HEK293 (cell line): ENCODE results near the gene SLC2A5.

Experiments
- CTCF ChIA-PET: fragments of 350-600 bp; formaldehyde crosslinking; extraction: SDS; loops from one replicate; lab custom pipeline; 2021; ENCODE audit warnings: antibody characterized with exemption; lab: Yijun Ruan, JAX
- POLR2A ChIA-PET: fragments of 300-600 bp; formaldehyde crosslinking; extraction: SDS; loops from one replicate; lab custom pipeline; 2020; ENCODE audit warnings: antibody characterized with exemption, inconsistent platforms; lab: Yijun Ruan, JAX
- H3K27ac ChIP-seq: fragments of 200-500 bp; sonication (Bioruptor generic); 2 replicates; pipeline ENCODE4 v1.5.1; 2014; ENCODE audit warnings: low read depth, low read length, control low read depth, inconsistent platforms; ENCODE audit errors: extremely low read depth
- H3K36me3 ChIP-seq, 2 experiments: fragments of 200-500 bp in 1 of 2; sonication (Bioruptor generic) in 1 of 2; 1 replicate in 1 of 2; 2 replicates in 1 of 2; pipeline ENCODE4 v1.5.1; 2014 to 2017; ENCODE audit warnings: inconsistent platforms in 2 of 2, low read length in 2 of 2; ENCODE audit not compliant: control insufficient read depth in 2 of 2, insufficient read depth in 1 of 2
- H3K4me1 ChIP-seq: fragments of 200-500 bp; sonication (Bioruptor generic); 2 replicates; pipeline ENCODE4 v1.5.1; 2014; ENCODE audit warnings: mild to moderate bottlenecking, low read length, inconsistent platforms; ENCODE audit not compliant: control insufficient read depth, insufficient read depth
- H3K4me3 ChIP-seq: 2 replicates; pipeline ENCODE4 v1.5.1; 2011; ENCODE audit warnings: low read depth, mild to moderate bottlenecking, control low read depth, low read length, moderate library complexity
- H3K9me3 ChIP-seq: fragments of 200-500 bp; sonication (Bioruptor generic); 2 replicates; pipeline ENCODE4 v1.5.1; 2014; ENCODE audit warnings: low read depth, low read length, inconsistent platforms; ENCODE audit not compliant: control insufficient read depth, insufficient read depth
- BCL11A ChIP-seq: fragments of 450-650 bp; formaldehyde crosslinking; IDR thresholded peaks from 2 replicates; pipeline ENCODE4 v1.5.1; 2016; ENCODE audit warnings: low read depth, missing biosample characterization, missing genetic modification characterization
- BCL6B ChIP-seq: fragments of 450-650 bp; formaldehyde crosslinking; IDR thresholded peaks from 2 replicates; pipeline ENCODE4 v1.5.1; 2017; ENCODE audit warnings: missing biosample characterization, missing genetic modification characterization
- CTCF ChIP-seq: fragments of 450-650 bp; formaldehyde crosslinking; IDR thresholded peaks from 2 replicates; pipeline ENCODE4 v1.5.1; 2016; ENCODE audit warnings: missing biosample characterization, missing genetic modification characterization
- ELK4 ChIP-seq: IDR thresholded peaks from 2 replicates; pipeline ENCODE4 v1.6.1; 2011; ENCODE audit warnings: mild to moderate bottlenecking, low read depth, low read length, borderline replicate concordance
- HOXD13 ChIP-seq: sonication (generic); formaldehyde crosslinking; IDR thresholded peaks from 2 replicates; pipeline ENCODE4 v1.8.0; 2022; ENCODE audit warnings: missing genetic modification reagents, borderline replicate concordance
- IKZF3 ChIP-seq: fragments of 450-650 bp; IDR thresholded peaks from 2 replicates; pipeline ENCODE4 v1.5.0; 2018; ENCODE audit warnings: missing biosample characterization, mild to moderate bottlenecking, missing genetic modification characterization, moderate library complexity
- MEIS1 ChIP-seq: sonication (generic); formaldehyde crosslinking; IDR thresholded peaks from 2 replicates; pipeline ENCODE4 v1.8.1; 2022; ENCODE audit warnings: missing genetic modification reagents, mild to moderate bottlenecking, borderline replicate concordance
- PRDM6 ChIP-seq: fragments of 450-650 bp; formaldehyde crosslinking; IDR thresholded peaks from 2 replicates; pipeline ENCODE4 v1.5.1; 2017; ENCODE audit warnings: missing biosample characterization, missing genetic modification characterization
- SCRT2 ChIP-seq: fragments of 450-650 bp; formaldehyde crosslinking; IDR thresholded peaks from 2 replicates; pipeline ENCODE4 v1.5.1; 2016; ENCODE audit warnings: missing biosample characterization, missing genetic modification characterization
- SP2 ChIP-seq: fragments of 450-650 bp; formaldehyde crosslinking; IDR thresholded peaks from 2 replicates; pipeline ENCODE4 v1.5.1; 2016; ENCODE audit warnings: missing biosample characterization, missing genetic modification characterization
- SP3 ChIP-seq: fragments of 450-650 bp; formaldehyde crosslinking; IDR thresholded peaks from 2 replicates; pipeline ENCODE4 v1.5.1; 2016; ENCODE audit warnings: missing biosample characterization, missing genetic modification characterization
- WT1 ChIP-seq: fragments of 450-650 bp; formaldehyde crosslinking; IDR thresholded peaks from 2 replicates; pipeline ENCODE4 v1.5.1; 2016; ENCODE audit warnings: missing biosample characterization, missing genetic modification characterization
- ZBTB1 ChIP-seq: fragments of 450-650 bp; formaldehyde crosslinking; IDR thresholded peaks from 2 replicates; pipeline ENCODE4 v1.5.1; 2016; ENCODE audit warnings: missing biosample characterization, missing genetic modification characterization
- ZFP37 ChIP-seq: fragments of 450-650 bp; formaldehyde crosslinking; IDR thresholded peaks from 2 replicates; pipeline ENCODE4 v1.5.1; 2016; ENCODE audit warnings: missing biosample characterization, missing genetic modification characterization
- ZNF112 ChIP-seq: fragments of 450-650 bp; formaldehyde crosslinking; IDR thresholded peaks from 2 replicates; pipeline ENCODE4 v1.5.0; 2017; ENCODE audit warnings: missing biosample characterization, missing genetic modification characterization
- ZNF114 ChIP-seq: fragments of 450-650 bp; formaldehyde crosslinking; IDR thresholded peaks from 2 replicates; pipeline ENCODE4 v1.5.0; 2017; ENCODE audit warnings: missing biosample characterization, missing genetic modification characterization
- ZNF121 ChIP-seq: fragments of 450-650 bp; formaldehyde crosslinking; IDR thresholded peaks from 2 replicates; pipeline ENCODE4 v1.5.1; 2016; ENCODE audit warnings: missing biosample characterization, missing genetic modification characterization
- ZNF16 ChIP-seq: fragments of 450-650 bp; formaldehyde crosslinking; IDR thresholded peaks from 2 replicates; pipeline ENCODE4 v1.5.1; 2016; ENCODE audit warnings: low read depth, missing biosample characterization, missing genetic modification characterization
- ZNF239 ChIP-seq: fragments of 450-650 bp; formaldehyde crosslinking; IDR thresholded peaks from 2 replicates; pipeline ENCODE4 v1.5.1; 2016; ENCODE audit warnings: missing biosample characterization, missing genetic modification characterization
- ZNF266 ChIP-seq: fragments of 450-650 bp; formaldehyde crosslinking; IDR thresholded peaks from 2 replicates; pipeline ENCODE4 v1.5.1; 2016; ENCODE audit warnings: missing biosample characterization, missing genetic modification characterization, low read depth
- ZNF335 ChIP-seq: fragments of 450-650 bp; formaldehyde crosslinking; conservative IDR thresholded peaks from 2 replicates; pipeline ENCODE4 v1.5.1; 2016; ENCODE audit warnings: missing biosample characterization, missing genetic modification characterization
- ZNF561 ChIP-seq: fragments of 450-650 bp; IDR thresholded peaks from 2 replicates; pipeline ENCODE4 v1.5.1; 2018; ENCODE audit warnings: missing biosample characterization, missing genetic modification characterization, borderline replicate concordance
- ZNF610 ChIP-seq: fragments of 450-650 bp; formaldehyde crosslinking; IDR thresholded peaks from 2 replicates; pipeline ENCODE4 v1.5.1; 2016; ENCODE audit warnings: missing biosample characterization, missing genetic modification characterization, borderline replicate concordance
- ZNF624 ChIP-seq: fragments of 450-650 bp; formaldehyde crosslinking; IDR thresholded peaks from 2 replicates; pipeline ENCODE4 v1.5.1; 2017; ENCODE audit warnings: missing biosample characterization, missing genetic modification characterization
- ZNF837 ChIP-seq: fragments of 450-650 bp; formaldehyde crosslinking; IDR thresholded peaks from 2 replicates; pipeline ENCODE4 v1.5.1; 2016; ENCODE audit warnings: missing biosample characterization, missing genetic modification characterization

The SLC2A5 gene

GRCh38 chr1:9039761-9040658 is 29.4 kb downstream of the SLC2A5 start:
- ChIA-PET POLR2A (no interaction called here), CTCF (interaction anchor here (0.7 kb wide), 1 partner anchor 102 kb away, joined by 4 read pairs; no protein-coding TSS in a partner anchor)
- Histone ChIP-seq H3K4me1 (no peaks in the 10 kb centered on the region), H3K4me3 (no peak overlapping the region), H3K9me3 (no peaks in the 10 kb centered on the region), H3K36me3 (no peaks in the 10 kb centered on the region), H3K27ac (no peak overlapping the region)
- TF ChIP-seq ZFP37 = no peak
- no peak for TF ChIP-seq ZNF112 (tag by site-specific recombination)
- TF ChIP-seq SP2 (tag by site-specific recombination) = no peak
- no peak for TF ChIP-seq SP3 (tag by site-specific recombination)
- no peak for TF ChIP-seq ZNF561 (tag by site-specific recombination)
- no peak for TF ChIP-seq IKZF3 (tag by site-specific recombination)
- no peak for TF ChIP-seq WT1
- TF ChIP-seq ZNF610 = no peak
- no peak for TF ChIP-seq HOXD13 (CRISPR knock-in tag)
- no peak for TF ChIP-seq ZNF16 (tag by site-specific recombination)
- no peak for TF ChIP-seq ZNF837 (tag by site-specific recombination)
- no peak for TF ChIP-seq SCRT2 (tag by site-specific recombination)
- TF ChIP-seq ZNF121 (tag by site-specific recombination) = no peak
- no peak for TF ChIP-seq CTCF (tag by site-specific recombination)
- no peak for TF ChIP-seq ZBTB1
- TF ChIP-seq BCL11A (tag by site-specific recombination) = no peak

- Histone ChIP-seq H3K4me1 (no peaks in the 10 kb centered on the region), H3K36me3 (no peaks in the 10 kb centered on the region), H3K27ac (no peak overlapping the region), H3K4me3 (no peak overlapping the region), H3K9me3 (no peaks in the 10 kb centered on the region)
- no peak for TF ChIP-seq MEIS1 (CRISPR knock-in tag)
- no peak for TF ChIP-seq BCL6B
- no peak for TF ChIP-seq PRDM6 (tag by site-specific recombination)
- no peak for TF ChIP-seq ZNF114 (tag by site-specific recombination)
- no peak for TF ChIP-seq ZNF266 (tag by site-specific recombination)
- no peak for TF ChIP-seq ELK4
- TF ChIP-seq ZNF335 (tag by site-specific recombination) = no peak
- no peak for TF ChIP-seq ZNF624 (tag by site-specific recombination)
- TF ChIP-seq ZNF239 (tag by site-specific recombination) = no peak
- POLR2A ChIA-PET = interaction anchor here (0.5 kb wide), 1 partner anchor 13 kb away, joined by 7 read pairs; the partner anchor contains the start of gene SLC2A7
- CTCF ChIA-PET = interaction anchor here (1.6 kb wide), 1 partner anchor 35 kb away, joined by 6 read pairs; no protein-coding TSS in a partner anchor
These were observed 30.3 kb downstream of the SLC2A5 start for GRCh38 chr1:9038881-9039760.
